OCI-LY1 (cell line): ENCODE results near the gene LRIG1.

ENCODE experiments used
- H2AFZ ChIP-seq: fragments of 200-600 bp; sonication (generic), shearing (Covaris generic); 2 replicates; pipeline ENCODE4 v1.6.0; 2014; ENCODE audit warnings: antibody characterized with exemption, mild to moderate bottlenecking, low read length
- H3F3A ChIP-seq: fragments of 200-600 bp; sonication (generic), shearing (Covaris generic); 2 replicates; pipeline ENCODE4 v1.6.0; 2014; ENCODE audit warnings: mild to moderate bottlenecking, antibody characterized with exemption, low read length, moderate library complexity; ENCODE audit not compliant: insufficient read depth
- H3K27ac ChIP-seq: fragments of 200-600 bp; sonication (generic); 2 replicates; pipeline ENCODE4 v1.5.1; 2014; ENCODE audit warnings: low read length, mixed run types, mild to moderate bottlenecking, low read depth; ENCODE audit not compliant: poor library complexity, severe bottlenecking
- H3K27me3 ChIP-seq: fragments of 200-600 bp; sonication (generic); 2 replicates; pipeline ENCODE4 v1.6.0; 2014; ENCODE audit warnings: antibody characterized with exemption, mild to moderate bottlenecking, low read length, moderate library complexity; ENCODE audit not compliant: insufficient read depth
- H3K36me3 ChIP-seq: fragments of 200-600 bp; sonication (generic); 2 replicates; pipeline ENCODE4 v1.6.1; 2014; ENCODE audit warnings: mild to moderate bottlenecking, antibody characterized with exemption, low read length, moderate library complexity, mixed read lengths; ENCODE audit not compliant: insufficient read depth
- H3K4me1 ChIP-seq: fragments of 200-600 bp; sonication (generic); 2 replicates; pipeline ENCODE4 v1.5.1; 2014; ENCODE audit warnings: mild to moderate bottlenecking, low read length, moderate library complexity; ENCODE audit not compliant: insufficient read depth, severe bottlenecking
- H3K4me2 ChIP-seq: fragments of 200-600 bp; sonication (generic), shearing (Covaris generic); 2 replicates; pipeline ENCODE4 v1.6.1; 2014; ENCODE audit warnings: low read length
- H3K4me3 ChIP-seq: fragments of 200-600 bp; sonication (generic); 2 replicates; pipeline ENCODE4 v1.5.1; 2014; ENCODE audit warnings: low read length, low read depth, mild to moderate bottlenecking, mixed read lengths; ENCODE audit not compliant: poor library complexity, severe bottlenecking
- H3K79me2 ChIP-seq: fragments of 200-600 bp; shearing (Covaris generic); 2 replicates; pipeline ENCODE4 v1.6.1; 2016; ENCODE audit warnings: mixed run types, low read length, mixed read lengths; ENCODE audit not compliant: insufficient read depth
- H3K9ac ChIP-seq: fragments of 200-600 bp; sonication (generic), shearing (Covaris generic); 2 replicates; pipeline ENCODE4 v1.6.1; 2014; ENCODE audit warnings: mild to moderate bottlenecking, low read length, mixed read lengths
- H3K9me2 ChIP-seq: fragments of 200-600 bp; sonication (generic), shearing (Covaris generic); 2 replicates; pipeline ENCODE4 v1.6.1; 2014; ENCODE audit warnings: low read depth, mild to moderate bottlenecking, low read length, mixed read lengths
- H3K9me3 ChIP-seq: fragments of 200-600 bp; shearing (Covaris generic); 2 replicates; pipeline ENCODE4 v1.6.1; 2014; ENCODE audit warnings: low read length, mixed read lengths
- H4K20me1 ChIP-seq: fragments of 200-600 bp; sonication (generic), shearing (Covaris generic); 2 replicates; pipeline ENCODE4 v1.6.0; 2016; ENCODE audit warnings: mild to moderate bottlenecking, low read length; ENCODE audit not compliant: insufficient read depth
- CTCF ChIP-seq: fragments of 200-600 bp; sonication (generic), shearing (Covaris generic); IDR thresholded peaks from 2 replicates; pipeline ENCODE4 v1.5.1; 2017; ENCODE audit warnings: mild to moderate bottlenecking, antibody characterized with exemption, low read length, moderate library complexity, mixed read lengths
- EZH2 ChIP-seq: fragments of 200-600 bp; sonication (generic), shearing (Covaris generic); IDR thresholded peaks from 2 replicates; pipeline ENCODE4 v1.8.0; 2017; ENCODE audit warnings: borderline replicate concordance, mixed run types, mild to moderate bottlenecking, antibody characterized with exemption, low read length, moderate library complexity, mixed read lengths

LRIG1 gene

DNA sequence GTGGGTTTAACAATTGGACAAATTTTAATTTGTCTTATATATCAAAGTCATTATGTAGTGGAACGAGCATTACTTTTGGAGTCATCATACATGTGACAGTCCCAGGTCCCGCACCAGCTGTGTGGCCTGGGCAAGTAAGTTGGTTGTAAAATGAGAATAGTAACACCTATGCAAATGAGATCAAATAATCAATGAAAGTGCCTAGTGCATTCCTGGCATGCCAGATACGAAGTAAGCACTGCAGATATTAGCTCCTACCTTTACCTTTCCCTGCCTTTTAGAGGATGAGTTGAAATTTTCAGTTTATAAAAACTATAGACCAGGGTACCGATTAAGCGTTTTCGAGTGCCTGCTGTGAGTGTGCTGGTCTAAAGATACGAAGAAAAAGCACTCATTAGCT lies 134.1 kb downstream of the LRIG1 start:
- no peak for TF ChIP-seq EZH2
- no peak for TF ChIP-seq CTCF
- H3K27ac ChIP-seq, result no peak overlapping the region

GRCh38 chr3:66365080-66365479 lies 135.7 kb downstream of the LRIG1 start:
- no peak for TF ChIP-seq CTCF
- TF ChIP-seq EZH2, result no peak
- no peak overlapping the region for H3K27ac ChIP-seq
- H3K4me1 ChIP-seq, result no peaks in the 10 kb centered on the region
- no peaks in the 10 kb centered on the region for H3K79me2 ChIP-seq
- no peaks in the 10 kb centered on the region for H3K9me2 ChIP-seq
- no peaks in the 10 kb centered on the region for H3K36me3 ChIP-seq
- no peaks in the 10 kb centered on the region for H3K9me3 ChIP-seq
- no peaks in the 10 kb centered on the region for H4K20me1 ChIP-seq
- no peak overlapping the region for H3K4me2 ChIP-seq
- H3F3A ChIP-seq, result no peaks in the 10 kb centered on the region
- H3K27me3 ChIP-seq, result no peaks in the 10 kb centered on the region
- H3K9ac ChIP-seq, result no peak overlapping the region
- H3K4me3 ChIP-seq, result no peak overlapping the region
- no peak overlapping the region for H2AFZ ChIP-seq

More for the DNA sequence above, 134.1 kb downstream of the LRIG1 start:
- Histone ChIP-seq H3K9ac (no peak overlapping the region), H3K36me3 (no peaks in the 10 kb centered on the region), H3K9me2 (no peaks in the 10 kb centered on the region), H3K4me1 (no peaks in the 10 kb centered on the region), H4K20me1 (no peaks in the 10 kb centered on the region), H3K4me2 (no peak overlapping the region), H2AFZ (no peak overlapping the region), H3K4me3 (no peak overlapping the region), H3F3A (no peaks in the 10 kb centered on the region), H3K9me3 (no peaks in the 10 kb centered on the region), H3K27me3 (no peaks in the 10 kb centered on the region), H3K79me2 (no peaks in the 10 kb centered on the region)

GRCh38 chr3:66363148-66363547 lies 137.7 kb downstream of the LRIG1 start:
- Histone ChIP-seq H3K4me3 (no peak overlapping the region), H3K9me2 (no peaks in the 10 kb centered on the region), H3K4me1 (no peaks in the 10 kb centered on the region), H3K27ac (no peak overlapping the region), H3K9me3 (no peaks in the 10 kb centered on the region), H3K4me2 (no peak overlapping the region), H3K27me3 (no peaks in the 10 kb centered on the region), H4K20me1 (no peaks in the 10 kb centered on the region), H2AFZ (no peak overlapping the region), H3F3A (no peaks in the 10 kb centered on the region), H3K79me2 (no peaks in the 10 kb centered on the region), H3K36me3 (no peaks in the 10 kb centered on the region), H3K9ac (no peak overlapping the region)
- TF ChIP-seq EZH2, result no peak
- TF ChIP-seq CTCF, result no peak
